Kidney epithelial cell (primary cell): ENCODE data around the gene SLC38A6. TPM values are rescaled to one million over a fixed set of nuclear protein-coding genes. Genes with fewer than 3 reads are reported as not detected.

Source experiments
- DNase-seq: peaks from one replicate; pipeline ENCODE4 v3.0.0-alpha.2; 2010; ENCODE audit warnings: low read depth
- H3K27me3 ChIP-seq: 2 replicates; pipeline ENCODE4 v1.6.0; 2011; ENCODE audit warnings: low read length; ENCODE audit not compliant: control insufficient read depth, insufficient read depth
- H3K36me3 ChIP-seq: 2 replicates; pipeline ENCODE4 v1.5.1; 2011; ENCODE audit warnings: low read length; ENCODE audit not compliant: control insufficient read depth, insufficient read depth
- H3K4me3 ChIP-seq: 2 replicates; pipeline ENCODE4 v1.5.1; 2011; ENCODE audit warnings: low read depth, mild to moderate bottlenecking, control low read depth, low read length
- CTCF ChIP-seq: IDR thresholded peaks from 2 replicates; pipeline ENCODE4 v1.5.1; 2011; ENCODE audit warnings: mild to moderate bottlenecking, moderate library complexity, low read length, control low read depth, inconsistent platforms; ENCODE audit not compliant: insufficient read depth, poor library complexity, severe bottlenecking
- total RNA-seq: library from RNA; depleted of rRNA; stranded (reverse); fragments of >200 nt; gene quantifications from 2 replicates; pipeline ENCODE4 v1.2.3, GENCODE V29; 2015

SLC38A6 gene
- total RNA-seq, 1 donor from 2014 or later = 16.2 TPM

GRCh38 chr14:61043506-61043905, 62.5 kb downstream of the SLC38A6 start:
- Histone ChIP-seq H3K27me3 (no peaks in the 10 kb centered on the region), H3K36me3 (no peaks in the 10 kb centered on the region), H3K4me3 (no peak overlapping the region)
- no peak for TF ChIP-seq CTCF
- no peak for DNase-seq

GRCh38 chr14:61047021-61047420, 66.0 kb downstream of the SLC38A6 start:
- TF ChIP-seq CTCF = no peak
- H3K27me3 ChIP-seq = no peaks in the 10 kb centered on the region
- no peak for DNase-seq
- H3K36me3 ChIP-seq = no peaks in the 10 kb centered on the region
- H3K4me3 ChIP-seq = no peak overlapping the region

GRCh38 chr14:61048640-61049039, 67.6 kb downstream of the SLC38A6 start:
- Histone ChIP-seq H3K4me3 (no peak overlapping the region), H3K36me3 (no peaks in the 10 kb centered on the region), H3K27me3 (no peaks in the 10 kb centered on the region)
- no peak for TF ChIP-seq CTCF
- no peak for DNase-seq

- Histone ChIP-seq H3K36me3 (no peaks in the 10 kb centered on the region), H3K27me3 (no peaks in the 10 kb centered on the region), H3K4me3 (no peak overlapping the region)
- TF ChIP-seq CTCF = no peak
- no peak for DNase-seq
Measured at GRCh38 chr14:61050417-61050816, 69.4 kb downstream of the SLC38A6 start.

GRCh38 chr14:61051051-61051450, 70.0 kb downstream of the SLC38A6 start:
- Histone ChIP-seq H3K27me3 (no peaks in the 10 kb centered on the region), H3K36me3 (no peaks in the 10 kb centered on the region), H3K4me3 (no peak overlapping the region)
- no peak for DNase-seq
- no peak for TF ChIP-seq CTCF

- H3K27me3 ChIP-seq = no peaks in the 10 kb centered on the region
- no peak overlapping the region for H3K4me3 ChIP-seq
- no peak for DNase-seq
- no peaks in the 10 kb centered on the region for H3K36me3 ChIP-seq
- no peak for TF ChIP-seq CTCF
Measured at GRCh38 chr14:61051621-61052020, 70.6 kb downstream of the SLC38A6 start.
